ENCODE measurements around the gene HOXB6. TPM values are rescaled to one million over a fixed set of nuclear protein-coding genes. Genes with fewer than 3 reads are reported as not detected.
A peak's percentile ranks its signal among the peaks of the same experiment; 100 is the strongest.

The HOXB6 gene
- total and polyA plus RNA-seq, 5 donors: 0.74 to 1.8 (median 1.1) TPM

DNA sequence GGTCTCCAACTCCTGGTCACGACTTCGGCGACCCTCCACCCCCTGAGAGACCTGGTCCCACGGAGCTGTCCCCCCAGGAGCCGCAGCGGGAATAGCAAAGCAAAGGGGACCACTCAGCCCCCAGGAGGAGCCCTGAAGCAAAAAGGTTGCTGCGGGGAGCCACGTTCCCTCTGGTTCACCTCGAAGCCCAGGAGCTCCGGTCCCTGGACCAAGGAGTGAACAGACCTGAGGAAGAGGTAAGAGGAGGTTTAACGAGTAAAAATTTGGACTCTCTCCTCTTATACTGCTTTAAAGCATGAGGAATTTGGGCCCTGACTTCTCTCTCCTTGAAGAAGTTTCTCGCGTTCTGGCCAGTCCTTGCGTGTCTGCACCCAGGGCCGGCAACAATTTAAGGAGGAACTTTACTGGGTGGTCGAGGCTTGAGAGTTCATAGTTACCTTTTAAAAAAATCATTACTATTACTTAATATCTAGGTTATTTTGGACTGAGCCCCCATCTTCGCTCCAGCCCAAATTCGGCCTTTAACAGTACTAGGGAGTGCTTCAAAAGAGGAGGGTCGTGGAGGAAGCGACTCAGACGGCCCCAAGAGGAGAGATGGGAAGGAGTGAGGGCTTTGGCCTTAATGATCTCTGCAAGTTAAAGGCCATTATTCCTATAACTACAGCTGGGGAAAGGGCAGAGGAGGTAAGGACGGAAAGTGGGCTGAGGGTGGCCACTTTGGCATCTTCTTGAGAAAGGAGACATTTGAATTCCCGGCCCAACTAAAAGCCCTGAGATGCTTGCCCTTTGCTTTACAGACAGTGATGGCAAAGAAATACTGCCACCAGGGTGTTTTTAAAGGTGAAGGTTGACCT, 38.3 kb upstream of the HOXB6 start:
- DNase-seq (no peak), ATAC-seq (no peak)
- Histone ChIP-seq H3K27ac (ENCODE audit: low read length) (no peak overlapping the region), H3K9me3 (ENCODE audit: control insufficient read depth, low read length) (no peaks in the 10 kb centered on the region), H3K27me3 (ENCODE audit: control insufficient read depth, insufficient read depth) (no peaks in the 10 kb centered on the region), H3K4me1 (ENCODE audit: control insufficient read depth, insufficient read depth, low read length) (no peaks in the 10 kb centered on the region), H3K4me3 (ENCODE audit: low read length) (no peak overlapping the region)
- WGBS: 19% methylated on average over 23 of the region's 23 CpGs
- intact Hi-C loops (cut with DNase I): no loop called here

- H3K4me3 ChIP-seq (ENCODE audit: low read length): no peak overlapping the region
- intact Hi-C loops (cut with DNase I): no loop called here
- no peaks in the 10 kb centered on the region for H3K27me3 ChIP-seq (ENCODE audit: control insufficient read depth, insufficient read depth)
These were observed 37.5 kb upstream of the HOXB6 start for GRCh38 chr17:48642059-48642842.

DNA sequence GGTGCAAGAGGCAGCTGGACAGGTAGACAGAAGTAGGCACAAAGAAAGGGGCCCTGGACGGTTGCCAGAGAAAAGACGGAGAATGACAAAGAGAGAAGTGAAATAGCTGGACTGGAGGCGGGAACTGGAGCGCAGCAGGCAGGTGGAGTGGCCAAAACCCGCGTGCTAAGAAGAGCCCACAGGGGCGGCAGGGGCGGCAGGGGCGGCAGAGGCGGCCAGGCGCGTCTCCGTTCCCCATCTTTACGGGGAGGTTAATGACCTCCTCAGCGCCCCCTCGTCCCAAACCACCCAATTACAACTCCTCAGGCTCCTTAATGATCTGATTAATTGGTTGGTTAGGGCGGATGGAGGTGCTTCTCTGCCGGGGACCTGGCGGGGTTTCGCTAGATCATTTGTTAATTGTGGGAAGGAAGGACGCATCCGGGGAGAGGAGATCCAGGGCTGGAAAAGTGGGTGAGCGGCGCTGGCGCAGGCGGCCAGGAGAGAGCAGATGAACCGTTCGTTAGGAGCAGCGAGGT, 36.8 kb upstream of the HOXB6 start:
- no peak overlapping the region for H3K4me3 ChIP-seq (ENCODE audit: low read length)
- 4% methylated on average over 29 of the region's 29 CpGs for WGBS
- ATAC-seq: no peak

More at GRCh38 chr17:48642059-48642842, 37.5 kb upstream of the HOXB6 start:
- Histone ChIP-seq H3K4me1 (ENCODE audit: control insufficient read depth, insufficient read depth, low read length) (no peaks in the 10 kb centered on the region), H3K9me3 (ENCODE audit: control insufficient read depth, low read length) (no peaks in the 10 kb centered on the region), H3K27ac (ENCODE audit: low read length) (no peak overlapping the region)
- DNase-seq (no peak), ATAC-seq (no peak)
- 3% methylated on average over 58 of the region's 58 CpGs for WGBS

DNA sequence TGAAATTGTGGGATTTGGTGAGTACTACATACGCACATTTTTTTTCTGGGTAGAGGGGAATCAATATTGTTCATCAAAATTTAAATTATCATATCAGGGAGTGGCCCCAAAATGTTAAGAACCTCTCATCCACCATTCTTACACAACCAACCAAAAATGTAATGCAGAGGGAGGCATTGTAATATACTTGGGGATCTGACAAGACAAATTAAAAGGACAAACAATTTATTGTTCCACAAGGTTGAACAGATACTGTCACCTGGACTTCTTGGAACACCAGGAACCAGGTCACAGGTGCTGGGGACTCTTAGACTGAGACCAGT, 36.0 kb upstream of the HOXB6 start:
- no peaks in the 10 kb centered on the region for H3K9me3 ChIP-seq (ENCODE audit: control insufficient read depth, low read length)
- H3K27ac ChIP-seq (ENCODE audit: low read length): no peak overlapping the region
- DNase-seq (no peak), ATAC-seq (no peak)
- intact Hi-C loops (cut with DNase I): no loop called here
- peaks cover 2% of the 10 kb centered on the region for H3K27me3 ChIP-seq (ENCODE audit: control insufficient read depth, insufficient read depth)
- WGBS: 35% methylated on average over 1 of the region's 1 CpG
- no peak overlapping the region for H3K4me3 ChIP-seq (ENCODE audit: low read length)
- no peaks in the 10 kb centered on the region for H3K4me1 ChIP-seq (ENCODE audit: control insufficient read depth, insufficient read depth, low read length)

More for the DNA sequence above, 36.8 kb upstream of the HOXB6 start:
- Histone ChIP-seq H3K27ac (ENCODE audit: low read length) (no peak overlapping the region), H3K9me3 (ENCODE audit: control insufficient read depth, low read length) (no peaks in the 10 kb centered on the region), H3K4me1 (ENCODE audit: control insufficient read depth, insufficient read depth, low read length) (no peaks in the 10 kb centered on the region), H3K27me3 (ENCODE audit: control insufficient read depth, insufficient read depth) (no peaks in the 10 kb centered on the region)
- intact Hi-C loops (cut with DNase I): no loop called here
- DNase-seq: no peak

- Histone ChIP-seq H3K27me3 (ENCODE audit: control insufficient read depth, insufficient read depth) (peaks cover 4% of the 10 kb centered on the region), H3K4me3 (ENCODE audit: low read length) (no peak overlapping the region), H3K27ac (ENCODE audit: low read length) (no peak overlapping the region), H3K4me1 (ENCODE audit: control insufficient read depth, insufficient read depth, low read length) (no peaks in the 10 kb centered on the region), H3K9me3 (ENCODE audit: control insufficient read depth, low read length) (no peaks in the 10 kb centered on the region)
- ATAC-seq (no peak), DNase-seq (no peak)
- WGBS: 43% methylated on average over 6 of the region's 6 CpGs
- intact Hi-C loops (cut with DNase I): no loop called here
These were observed 35.4 kb upstream of the HOXB6 start for GRCh38 chr17:48639982-48640857.

DNA sequence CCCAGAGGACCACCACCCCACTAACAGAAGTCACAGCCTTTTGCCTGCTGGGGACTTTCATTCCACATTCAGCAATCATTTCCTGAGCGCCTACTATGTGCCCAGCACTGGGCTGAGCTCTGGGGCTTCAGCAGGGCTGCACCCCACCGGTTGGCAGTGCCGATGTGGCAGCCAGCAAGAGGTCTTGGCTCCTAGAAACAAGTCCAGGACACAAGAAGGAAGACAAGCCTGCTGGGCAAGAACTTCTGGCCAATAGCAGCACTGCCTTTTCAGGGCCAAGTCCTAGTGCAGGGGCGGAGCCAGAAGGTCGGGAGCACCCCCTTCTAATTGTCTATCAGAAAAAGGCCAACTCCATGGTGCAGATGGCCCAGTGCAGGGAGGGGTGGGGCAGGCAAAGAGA, 34.4 kb upstream of the HOXB6 start:
- DNase-seq (no peak), ATAC-seq (no peak)
- no peak overlapping the region for H3K27ac ChIP-seq (ENCODE audit: low read length)
- H3K4me1 ChIP-seq (ENCODE audit: control insufficient read depth, insufficient read depth, low read length): no peaks in the 10 kb centered on the region
- WGBS: 19% methylated on average over 5 of the region's 5 CpGs
- peaks cover 4% of the 10 kb centered on the region for H3K27me3 ChIP-seq (ENCODE audit: control insufficient read depth, insufficient read depth)
- no peaks in the 10 kb centered on the region for H3K9me3 ChIP-seq (ENCODE audit: control insufficient read depth, low read length)
- H3K4me3 ChIP-seq (ENCODE audit: low read length): no peak overlapping the region
- intact Hi-C loops (cut with DNase I): no loop called here

DNA sequence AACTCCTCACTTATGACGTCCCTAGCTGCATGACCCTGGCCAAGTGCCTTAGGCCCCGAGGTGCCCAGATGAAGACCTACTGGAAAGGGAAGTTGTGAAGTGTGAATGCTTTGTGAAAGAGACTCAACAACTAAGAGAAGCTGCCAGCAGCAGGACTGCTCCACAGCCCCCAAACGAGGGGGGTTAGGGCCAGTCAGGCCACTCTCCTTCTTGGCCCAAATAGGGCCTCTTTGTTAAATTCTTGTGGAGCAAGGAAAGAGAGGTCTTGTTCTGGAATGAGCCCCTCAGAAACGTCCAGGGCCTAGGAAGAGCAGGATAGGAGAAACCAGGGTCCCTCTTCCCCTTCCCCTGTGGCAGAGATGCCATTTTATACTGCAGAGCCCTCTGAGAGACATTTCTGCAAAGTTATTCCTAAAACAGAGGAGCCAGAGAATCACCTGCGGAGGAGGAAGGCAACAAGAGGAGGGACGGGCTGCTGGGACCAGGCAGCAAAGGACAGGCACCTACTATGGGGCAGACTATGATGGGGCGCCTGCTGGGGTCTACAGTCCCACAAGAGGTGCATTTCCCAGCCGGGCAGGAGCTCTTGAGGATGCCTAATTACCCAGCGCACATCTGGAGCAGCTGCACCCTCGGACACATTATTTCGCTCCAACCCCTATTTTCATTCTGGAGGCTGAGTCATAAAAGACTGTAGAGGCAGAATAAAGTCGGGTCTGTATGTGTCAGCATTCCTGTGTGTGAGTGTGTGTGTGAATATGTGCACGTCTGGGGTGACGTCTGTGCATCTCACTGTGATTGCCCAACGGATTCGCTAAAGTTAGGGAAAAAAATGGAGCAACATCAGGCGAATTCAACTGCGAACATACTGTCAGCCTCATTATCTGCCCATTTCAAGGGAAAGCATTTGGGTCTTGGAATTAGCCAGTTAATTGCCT, 32.8 kb upstream of the HOXB6 start:
- Histone ChIP-seq H3K27ac (ENCODE audit: low read length) (no peak overlapping the region), H3K4me3 (ENCODE audit: low read length) (no peak overlapping the region), H3K27me3 (ENCODE audit: control insufficient read depth, insufficient read depth) (peaks cover 4% of the 10 kb centered on the region), H3K9me3 (ENCODE audit: control insufficient read depth, low read length) (no peaks in the 10 kb centered on the region), H3K4me1 (ENCODE audit: control insufficient read depth, insufficient read depth, low read length) (no peaks in the 10 kb centered on the region)
- no peak for DNase-seq
- intact Hi-C loops (cut with DNase I): no loop called here
- ATAC-seq: no peak
- WGBS: 23% methylated on average over 18 of the region's 18 CpGs

DNA sequence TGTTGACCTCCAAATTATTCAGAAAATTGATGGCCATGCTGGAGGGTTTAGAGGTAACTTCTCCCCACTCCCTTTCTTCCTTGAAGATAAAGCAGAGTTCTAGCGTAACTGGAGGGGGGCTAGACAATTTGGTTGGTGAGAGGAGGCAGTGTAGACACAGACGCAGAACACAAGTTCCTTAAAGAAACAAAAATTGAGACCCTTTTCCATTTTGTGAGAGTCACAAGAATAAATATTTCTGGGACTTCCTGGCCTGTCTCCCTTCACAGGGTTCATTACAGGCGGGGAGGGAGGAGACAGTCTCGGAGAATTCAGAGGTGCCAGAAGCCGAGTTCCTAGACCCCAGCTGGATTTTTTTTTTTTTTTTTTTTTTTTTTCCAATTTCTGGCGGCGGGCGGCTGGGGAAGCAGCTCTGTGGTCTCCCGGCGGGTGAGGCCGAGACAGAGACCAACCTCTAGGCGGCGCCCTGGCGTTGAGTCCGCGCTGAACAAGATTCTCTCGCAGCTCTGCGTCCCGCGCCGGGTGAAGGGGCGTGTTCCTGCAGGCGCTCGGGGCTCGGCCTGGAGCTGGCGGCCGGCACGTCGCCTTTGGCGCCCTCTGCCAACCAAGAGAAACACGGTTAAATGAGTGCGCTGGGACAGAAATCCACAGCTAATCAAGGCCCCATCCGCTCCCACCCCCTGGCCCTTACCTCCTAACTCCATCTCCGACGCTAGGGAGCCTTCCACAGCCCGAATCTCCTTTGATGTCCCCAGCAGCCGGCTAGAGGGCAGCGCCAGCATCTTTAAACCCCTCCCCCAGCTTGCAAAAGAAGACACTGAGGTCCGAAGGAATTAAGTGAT, 31.6 kb upstream of the HOXB6 start:
- Histone ChIP-seq H3K27me3 (ENCODE audit: control insufficient read depth, insufficient read depth) (peaks cover 4% of the 10 kb centered on the region), H3K27ac (ENCODE audit: low read length) (no peak overlapping the region), H3K4me3 (ENCODE audit: low read length) (no peak overlapping the region), H3K9me3 (ENCODE audit: control insufficient read depth, low read length) (no peaks in the 10 kb centered on the region), H3K4me1 (ENCODE audit: control insufficient read depth, insufficient read depth, low read length) (no peaks in the 10 kb centered on the region)
- DNase-seq (peak; percentile 63 to 81 (median 81)), ATAC-seq (peak; percentile 56 to 59)
- WGBS: 4% methylated on average over 39 of the region's 39 CpGs
- intact Hi-C loops (cut with DNase I): no loop called here

DNA sequence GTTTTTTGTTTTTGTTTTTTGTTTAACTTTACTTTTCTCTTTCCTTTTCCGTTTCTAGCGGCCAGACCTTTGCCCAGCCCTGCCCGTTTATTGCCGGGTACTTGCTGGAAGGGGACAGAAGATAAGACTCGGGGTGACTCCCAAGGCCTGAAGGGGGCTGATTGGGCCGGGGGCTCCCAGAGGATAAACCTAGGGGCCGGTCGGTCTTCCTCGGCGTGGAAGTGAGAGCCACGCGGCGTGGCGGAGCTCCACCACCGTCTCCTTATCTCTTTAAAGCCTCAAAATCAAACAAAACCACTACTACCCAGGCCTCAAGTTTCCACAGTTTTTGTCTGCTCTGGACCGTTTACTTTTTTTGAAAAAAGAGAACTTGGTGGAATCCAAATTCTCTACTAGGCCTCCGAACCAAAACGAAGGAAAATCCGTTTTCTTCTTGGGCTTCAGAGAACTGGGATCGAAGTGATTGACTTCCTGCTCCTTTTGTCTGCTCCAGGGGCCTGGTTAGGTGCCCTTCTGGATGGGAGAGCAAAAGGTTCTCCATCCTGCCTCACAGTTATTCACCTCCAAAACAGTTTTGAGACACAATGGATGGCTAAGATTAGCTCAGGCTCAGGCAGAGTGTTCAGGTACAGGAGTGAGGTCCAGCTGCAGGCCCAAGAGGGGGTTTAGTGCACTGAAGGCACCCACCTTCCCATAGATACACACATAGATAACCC, 29.9 kb upstream of the HOXB6 start:
- 22% methylated on average over 20 of the region's 20 CpGs for WGBS
- ATAC-seq: no peak
- Histone ChIP-seq H3K27ac (ENCODE audit: low read length) (no peak overlapping the region), H3K27me3 (ENCODE audit: control insufficient read depth, insufficient read depth) (peaks cover 4% of the 10 kb centered on the region), H3K4me1 (ENCODE audit: control insufficient read depth, insufficient read depth, low read length) (no peaks in the 10 kb centered on the region), H3K9me3 (ENCODE audit: control insufficient read depth, low read length) (no peaks in the 10 kb centered on the region), H3K4me3 (ENCODE audit: low read length) (no peak overlapping the region)
- intact Hi-C loops (cut with DNase I): no loop called here
- no peak for DNase-seq

Data from right cardiac atrium (tissue), 5 donors.